NCI-H748 (cell line): ENCODE data around the gene SNX27.
"Not testable (repeated sequence)": the region's sequence is repeated elsewhere in the genome, so short reads cannot be mapped to it uniquely, and the experiment has no call there.

Experiments
- DNase-seq: peaks from one replicate; lab custom pipeline; 2025; ENCODE audit not compliant: unreplicated experiment; lab: John Stamatoyannopoulos, UW

Gene SNX27

GRCh38 chr1:151638074-151638775 is 26.4 kb downstream of the SNX27 start:
- no peak for DNase-seq

- DNase-seq = no peak
These were observed 27.0 kb downstream of the SNX27 start for GRCh38 chr1:151638812-151639211.

- DNase-seq = no peak
These were observed 27.6 kb downstream of the SNX27 start for GRCh38 chr1:151639466-151639865.

DNA sequence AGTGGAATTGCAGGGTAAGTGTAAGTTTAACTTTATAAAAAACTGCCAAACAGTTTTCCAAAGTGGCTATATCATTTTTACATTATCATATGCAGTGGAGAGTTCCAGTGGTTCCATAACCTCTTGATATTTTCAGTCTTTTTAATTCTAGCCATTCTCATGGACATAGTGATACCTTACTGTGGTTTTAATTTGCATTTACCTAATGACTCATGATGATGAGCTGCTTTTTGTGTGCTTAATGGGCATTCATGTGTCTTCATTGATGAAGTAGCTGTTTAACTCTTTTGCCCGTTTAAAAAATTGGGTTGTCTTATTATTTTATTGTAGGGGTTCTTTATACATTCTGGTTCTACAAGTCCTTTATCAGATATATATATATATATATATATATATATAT is 29.4 kb downstream of the SNX27 start:
- DNase-seq = no peak

GRCh38 chr1:151643085-151643484 is 31.2 kb downstream of the SNX27 start:
- not testable (repeated sequence) for DNase-seq

GRCh38 chr1:151644001-151644400 is 32.2 kb downstream of the SNX27 start:
- no peak for DNase-seq

- DNase-seq = no peak
These were observed 41.5 kb downstream of the SNX27 start for GRCh38 chr1:151653397-151653796.

DNA sequence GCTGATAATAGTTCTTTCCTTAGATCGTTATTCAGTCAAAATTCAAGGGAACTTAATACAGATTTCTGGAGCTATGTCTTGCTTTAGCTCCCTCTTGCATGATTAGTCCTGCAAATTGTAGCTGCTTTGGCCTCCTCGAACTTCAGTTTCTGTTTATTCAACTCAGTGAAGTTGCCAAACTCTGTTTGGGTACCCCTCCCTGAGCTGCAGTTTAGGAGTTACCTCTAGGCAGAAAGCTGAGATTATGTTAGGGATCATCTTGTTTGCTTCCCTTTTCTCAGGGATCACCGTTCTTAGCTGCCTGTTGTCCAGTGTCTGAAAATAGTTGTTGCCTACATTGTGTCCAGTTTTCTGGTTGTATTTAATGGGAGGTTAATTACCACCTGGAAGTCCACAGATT is 43.5 kb downstream of the SNX27 start:
- DNase-seq = no peak

GRCh38 chr1:151661751-151662150 is 49.9 kb downstream of the SNX27 start:
- no peak for DNase-seq

DNA sequence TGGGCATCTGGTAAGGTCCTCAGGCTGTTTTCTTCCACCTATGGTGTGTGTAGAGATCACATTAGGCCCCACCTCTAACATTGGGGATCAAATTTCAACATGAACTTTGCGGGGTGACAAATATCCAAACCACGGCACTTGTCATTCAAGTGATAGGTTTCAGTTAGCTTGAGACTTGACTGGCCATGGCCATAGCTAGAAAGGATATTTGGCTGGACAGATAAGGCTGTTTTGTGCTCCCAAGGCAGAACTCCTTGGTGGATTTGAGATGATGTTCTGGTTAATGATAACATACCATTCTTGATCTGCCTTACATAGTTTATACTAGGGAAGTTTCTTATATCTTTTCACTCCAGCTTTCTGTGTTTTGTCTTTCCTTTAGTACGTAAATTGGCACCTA is 56.2 kb downstream of the SNX27 start:
- no peak for DNase-seq

DNA sequence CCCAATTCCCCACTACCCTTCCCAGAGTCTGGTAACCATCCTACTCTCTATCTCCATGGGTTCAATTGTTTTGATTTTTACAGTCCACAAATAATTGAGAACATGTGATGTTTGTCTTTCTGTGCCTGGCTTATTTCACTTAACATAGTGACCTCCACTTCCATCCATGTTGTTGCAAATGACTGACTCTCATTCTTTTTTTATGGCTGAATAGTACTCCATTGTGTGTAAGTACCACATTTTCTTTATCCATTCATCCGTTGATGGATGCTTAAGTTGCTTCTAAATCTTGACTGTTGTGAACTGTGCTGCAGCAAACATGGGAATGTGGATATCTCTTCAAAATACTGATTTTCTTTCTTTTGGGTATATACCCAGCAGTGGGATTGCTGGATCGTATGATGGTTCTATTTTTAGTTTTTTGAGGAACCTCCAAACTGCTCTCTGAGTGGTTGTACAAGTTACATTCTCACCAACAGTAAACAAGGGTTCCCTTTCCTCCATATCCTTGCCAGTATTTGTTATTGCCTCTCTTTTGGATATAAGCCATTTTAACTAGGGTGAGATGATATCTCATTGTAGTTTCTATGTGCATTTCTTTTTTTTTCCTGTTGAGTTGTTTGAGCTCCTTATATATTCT is 58.3 kb downstream of the SNX27 start:
- DNase-seq = not testable (repeated sequence)

DNA sequence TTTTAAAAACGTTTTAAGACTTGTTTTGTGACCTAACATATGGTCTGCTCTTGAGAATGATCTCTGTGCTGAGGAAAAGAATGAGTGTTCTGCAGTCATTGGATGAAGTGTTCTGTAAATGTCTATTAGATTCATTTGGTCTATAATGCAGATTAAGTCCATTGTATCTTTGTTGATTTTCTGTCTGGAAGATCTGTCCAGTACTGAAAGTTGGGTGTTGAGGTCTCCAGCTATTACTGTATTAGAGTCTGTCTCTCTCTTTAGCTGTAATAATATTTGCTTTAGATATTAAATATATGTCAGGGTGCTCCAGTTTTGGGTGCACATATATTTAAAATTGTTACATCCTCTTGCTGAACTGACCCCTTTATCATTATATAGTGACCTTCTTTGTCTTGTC is 61.6 kb downstream of the SNX27 start:
- no peak for DNase-seq

DNA sequence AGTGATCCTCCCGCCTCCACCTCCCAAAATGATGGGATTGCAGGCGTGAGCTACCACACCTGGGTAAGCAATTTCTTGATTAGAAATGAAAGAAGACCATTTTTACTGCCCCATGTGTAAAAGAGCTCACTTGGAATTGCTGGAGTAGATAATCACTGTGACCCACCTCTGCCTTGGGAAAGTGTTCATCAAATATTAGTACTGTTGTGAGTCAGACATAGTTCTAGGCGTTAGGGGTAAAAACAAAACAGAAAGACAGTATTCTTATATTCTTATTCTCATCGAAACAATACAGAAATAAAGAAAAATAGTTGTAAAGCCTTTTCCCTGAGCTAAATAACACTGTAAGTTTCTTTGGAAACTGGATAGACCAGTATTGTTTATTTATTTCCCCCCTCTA is 68.5 kb downstream of the SNX27 start:
- no peak for DNase-seq

DNA sequence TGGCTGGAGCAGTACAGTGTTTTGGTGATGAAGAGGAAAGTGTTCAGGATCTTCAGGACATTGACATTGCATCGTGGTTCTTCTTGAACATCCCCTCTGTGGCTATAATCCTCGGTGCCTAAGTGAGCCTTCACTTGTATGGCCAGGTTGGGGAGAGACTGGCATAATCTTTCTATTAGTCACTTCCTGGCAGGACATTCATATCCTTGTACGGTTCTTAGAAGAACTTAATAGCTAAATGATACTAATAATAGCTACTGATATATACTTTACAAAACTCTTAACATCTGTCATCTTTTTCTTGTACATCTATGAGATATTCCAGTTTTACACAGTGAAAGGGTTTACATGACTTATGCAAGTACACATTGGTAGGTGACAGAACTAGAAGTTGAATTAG is 69.0 kb downstream of the SNX27 start:
- DNase-seq = no peak

- DNase-seq = no peak
These were observed 70.1 kb downstream of the SNX27 start for GRCh38 chr1:151681923-151682322.

DNA sequence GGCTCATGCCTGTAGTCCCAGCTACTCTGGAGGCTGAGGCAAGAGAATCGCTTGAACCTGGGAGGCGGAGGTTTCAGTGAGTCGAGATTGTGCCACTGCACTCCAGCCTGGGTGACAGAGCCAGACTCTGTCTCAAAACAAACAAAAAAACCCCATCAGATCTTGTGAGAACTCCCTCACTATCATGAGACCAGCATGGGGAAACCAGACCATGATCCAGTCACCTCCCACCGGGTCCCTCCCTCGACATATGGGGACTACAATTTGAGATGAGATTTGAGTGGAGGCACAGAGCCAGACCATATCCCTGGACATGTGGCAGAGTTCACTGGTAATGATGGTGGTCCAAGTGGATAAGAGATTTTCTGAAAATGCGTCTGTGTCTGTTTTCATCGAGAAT is 71.1 kb downstream of the SNX27 start:
- DNase-seq = not testable (repeated sequence)

- no peak for DNase-seq
These were observed 72.3 kb downstream of the SNX27 start for GRCh38 chr1:151684128-151684527.

DNA sequence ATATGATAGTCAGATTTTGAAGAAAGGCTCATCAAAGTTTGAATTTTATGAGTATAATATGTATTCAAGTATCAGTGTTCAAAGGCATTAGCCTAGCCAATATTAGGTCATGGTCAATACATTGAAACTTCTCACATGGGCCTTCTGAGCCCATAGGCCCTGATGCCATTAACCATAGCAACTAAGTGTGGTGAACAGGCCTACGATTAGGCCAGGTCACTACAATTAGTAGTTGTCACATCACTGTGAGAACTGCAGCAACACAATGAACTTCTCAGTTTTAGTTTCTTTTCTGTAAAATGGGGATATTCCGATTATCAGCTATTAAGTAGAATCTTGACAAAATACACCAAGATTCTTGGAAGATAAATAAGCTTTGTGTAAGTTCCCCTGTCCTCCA is 74.7 kb downstream of the SNX27 start:
- DNase-seq = no peak

GRCh38 chr1:151689494-151689893 is 77.6 kb downstream of the SNX27 start:
- no peak for DNase-seq

DNA sequence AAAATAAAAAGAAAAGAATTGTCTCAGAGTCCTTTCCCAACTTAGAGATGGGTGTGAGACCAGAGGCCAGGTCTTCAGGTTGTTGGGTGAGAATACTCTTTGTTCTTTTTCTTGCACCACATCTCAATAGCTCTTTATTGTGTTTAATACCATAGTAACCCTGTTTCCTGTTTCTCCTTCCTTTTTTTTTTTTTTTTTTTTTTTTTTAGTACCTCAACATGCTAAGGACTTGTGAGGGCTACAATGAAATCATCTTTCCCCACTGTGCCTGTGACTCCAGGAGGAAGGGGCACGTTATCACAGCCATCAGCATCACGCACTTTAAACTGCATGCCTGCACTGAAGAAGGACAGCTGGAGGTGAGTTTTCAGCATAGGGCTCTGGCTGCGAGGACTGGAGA is 80.4 kb downstream of the SNX27 start:
- DNase-seq = no peak

- peak; percentile 33 for DNase-seq
These were observed 81.3 kb downstream of the SNX27 start for GRCh38 chr1:151693057-151693651.

- no peak for DNase-seq
These were observed 89.7 kb downstream of the SNX27 start for GRCh38 chr1:151701515-151701914.

- DNase-seq = no peak
These were observed 91.1 kb downstream of the SNX27 start for GRCh38 chr1:151702936-151703335.
